K562 (cell line): ENCODE results near the gene DGAT2L6. TPM values are rescaled to one million over a fixed set of nuclear protein-coding genes. Genes with fewer than 3 reads are reported as not detected.
A peak's percentile ranks its signal among the peaks of the same experiment; 100 is the strongest.

Source experiments
- ARNT ChIP-seq, 2 experiments: fragments of 450-650 bp; IDR thresholded peaks; 2 replicates each; pipeline ENCODE4 v1.6.1; 2016; ENCODE audit warnings: mild to moderate bottlenecking in 1 of 2
- BRD4 ChIP-seq: fragments of 200-600 bp; sonication (generic); IDR thresholded peaks from 2 replicates; pipeline ENCODE4 v1.6.1; 2017; ENCODE audit warnings: inconsistent platforms
- CBX2 ChIP-seq: fragments of 200-600 bp; sonication (generic); IDR thresholded peaks from one replicate; pipeline ENCODE4 v1.6.1; 2012; ENCODE audit warnings: mild to moderate bottlenecking, low read length, inconsistent platforms; ENCODE audit not compliant: insufficient read depth, poor library complexity, severe bottlenecking
- CHD2 ChIP-seq: IDR thresholded peaks from 2 replicates; pipeline ENCODE4 v1.6.1; 2011; ENCODE audit warnings: low read depth, low read length
- ELF2 ChIP-seq: fragments of 250-450 bp; sonication (Bioruptor Pico); IDR thresholded peaks from 2 replicates; pipeline ENCODE4 v1.5.0; 2021; ENCODE audit warnings: mild to moderate bottlenecking
- ERF ChIP-seq: fragments of 450-650 bp; formaldehyde crosslinking; IDR thresholded peaks from 2 replicates; pipeline ENCODE4 v1.4.0; 2020; ENCODE audit warnings: mild to moderate bottlenecking, mixed read lengths
- EWSR1 ChIP-seq: fragments of 450-650 bp; IDR thresholded peaks from 2 replicates; pipeline ENCODE4 v1.6.1; 2018; ENCODE audit warnings: borderline replicate concordance, mild to moderate bottlenecking, low read depth, moderate library complexity; ENCODE audit not compliant: partially characterized antibody
- HNRNPUL1 ChIP-seq: fragments of 200-400 bp; formaldehyde crosslinking; IDR thresholded peaks from 2 replicates; pipeline ENCODE4 v1.6.1; 2017; ENCODE audit warnings: low read length
- JUN ChIP-seq, 2 experiments: sonication (generic) in 1 of 2; formaldehyde crosslinking in 1 of 2; IDR thresholded peaks; 2 replicates each; pipeline versions ENCODE4 v1.6.1 to v1.8.0; 2012 to 2022; ENCODE audit warnings: borderline replicate concordance in 2 of 2, mild to moderate bottlenecking in 2 of 2, improper control_type of control experiment in 1 of 2, low read depth in 1 of 2, low read length in 1 of 2, missing genetic modification reagents in 1 of 2
- KLF6 ChIP-seq: fragments of 250-450 bp; sonication (Bioruptor Pico); IDR thresholded peaks from 2 replicates; pipeline ENCODE4 v1.4.0; 2020; ENCODE audit warnings: mild to moderate bottlenecking, moderate library complexity, borderline replicate concordance
- POLR2H ChIP-seq: IDR thresholded peaks from 2 replicates; pipeline ENCODE4 v1.6.1; 2016; ENCODE audit warnings: missing genetic modification characterization, low read depth, mild to moderate bottlenecking, control low read depth, missing compliant biosample characterization, moderate library complexity
- RHOXF2B ChIP-seq: fragments of 250-450 bp; sonication (Bioruptor Pico); conservative IDR thresholded peaks from 2 replicates; pipeline ENCODE4 v1.5.1; 2021
- SOX6 ChIP-seq: fragments of 450-650 bp; IDR thresholded peaks from 2 replicates; pipeline ENCODE4 v1.6.1; 2014; ENCODE audit warnings: mild to moderate bottlenecking
- SREBF2 ChIP-seq: sonication (generic); formaldehyde crosslinking; IDR thresholded peaks from 2 replicates; pipeline ENCODE4 v1.4.0; 2020; ENCODE audit warnings: mild to moderate bottlenecking, missing genetic modification reagents
- THRAP3 ChIP-seq: fragments of 450-650 bp; IDR thresholded peaks from 2 replicates; pipeline ENCODE4 v1.6.1; 2016; ENCODE audit warnings: mild to moderate bottlenecking, inconsistent platforms, borderline replicate concordance
- ZBTB7A ChIP-seq: IDR thresholded peaks from 2 replicates; pipeline ENCODE4 v1.6.1; 2011; ENCODE audit warnings: low read depth, mild to moderate bottlenecking, low read length, moderate library complexity, borderline replicate concordance; ENCODE audit not compliant: control insufficient read depth
- ZFP36 ChIP-seq: fragments of 150-350 bp; IDR thresholded peaks from 2 replicates; pipeline ENCODE4 v1.6.1; 2018; ENCODE audit warnings: low read length, low read depth; ENCODE audit not compliant: partially characterized antibody
- ZNF165 ChIP-seq: fragments of 250-450 bp; sonication (Bioruptor Pico); IDR thresholded peaks from 2 replicates; pipeline ENCODE4 v1.4.0; 2020; ENCODE audit warnings: borderline replicate concordance
- ZNF3 ChIP-seq: fragments of 250-450 bp; sonication (Bioruptor Pico); IDR thresholded peaks from 2 replicates; pipeline ENCODE4 v1.5.0; 2021; ENCODE audit warnings: mild to moderate bottlenecking, moderate library complexity
- ZNF507 ChIP-seq: conservative IDR thresholded peaks from 2 replicates; pipeline ENCODE4 v1.6.1; 2017; ENCODE audit warnings: missing genetic modification characterization, missing compliant biosample characterization
- ZNF586 ChIP-seq: fragments of 450-650 bp; formaldehyde crosslinking; conservative IDR thresholded peaks from 2 replicates; pipeline ENCODE4 v1.4.0; 2020; ENCODE audit warnings: mild to moderate bottlenecking, moderate library complexity
- ZNF695 ChIP-seq: fragments of 450-650 bp; formaldehyde crosslinking; IDR thresholded peaks from 2 replicates; pipeline ENCODE4 v1.4.0; 2020; ENCODE audit warnings: mild to moderate bottlenecking, moderate library complexity
- polyA plus RNA-seq, 8 experiments: library from polyadenylated mRNA; depleted of rRNA in 4 of 8; stranded (reverse) in 5 of 8; unstranded in 3 of 8; fragments of >200 nt; fragmentation: Nextera tagmentation in 2 of 8; fragmentation: Illumina TruSeq in 1 of 8; extraction: Ambion mirVana in 2 of 8; extraction: Trizol in 1 of 8; gene quantifications; 2 replicates each; pipeline versions ENCODE4 v1.2.1 to v1.2.3, GENCODE V29; 2011 to 2014; ENCODE audit warnings: inconsistent platforms in 1 of 8, missing spikeins in 1 of 8
- total RNA-seq, 7 experiments: library from RNA; depleted of rRNA in 6 of 7; stranded (reverse); fragments of >200 nt in 6 of 7; fragmentation: Illumina TruSeq in 2 of 7; extraction: Trizol in 2 of 7; gene quantifications; 2 replicates each; pipeline versions ENCODE4 v1.2.1 to v1.2.3, GENCODE V29; 2011 to 2021; ENCODE audit warnings: low replicate concordance in 1 of 7
- TF ChIP-seq, protein P1 (sequence below): conservative IDR thresholded peaks from 2 replicates; pipeline ENCODE4 v1.6.1; 2011; ENCODE audit warnings: low read depth, mild to moderate bottlenecking, low read length; ENCODE audit not compliant: control insufficient read depth
- TF ChIP-seq, protein P2 (sequence below): fragments of 450-650 bp; formaldehyde crosslinking; IDR thresholded peaks from 2 replicates; pipeline ENCODE4 v1.4.0; 2020; ENCODE audit warnings: mild to moderate bottlenecking, moderate library complexity
- TF ChIP-seq, protein P3 (sequence below): fragments of 450-650 bp; conservative IDR thresholded peaks from 2 replicates; pipeline ENCODE4 v1.6.1; 2016; ENCODE audit warnings: missing genetic modification characterization, low read depth, mild to moderate bottlenecking, missing compliant biosample characterization, moderate library complexity

DGAT2L6 gene
- total and polyA plus RNA-seq, 9 of the 15 experiments (the other 6 are each of a cell fraction or from before 2014, with no cell fraction given) = not detected

DNA sequence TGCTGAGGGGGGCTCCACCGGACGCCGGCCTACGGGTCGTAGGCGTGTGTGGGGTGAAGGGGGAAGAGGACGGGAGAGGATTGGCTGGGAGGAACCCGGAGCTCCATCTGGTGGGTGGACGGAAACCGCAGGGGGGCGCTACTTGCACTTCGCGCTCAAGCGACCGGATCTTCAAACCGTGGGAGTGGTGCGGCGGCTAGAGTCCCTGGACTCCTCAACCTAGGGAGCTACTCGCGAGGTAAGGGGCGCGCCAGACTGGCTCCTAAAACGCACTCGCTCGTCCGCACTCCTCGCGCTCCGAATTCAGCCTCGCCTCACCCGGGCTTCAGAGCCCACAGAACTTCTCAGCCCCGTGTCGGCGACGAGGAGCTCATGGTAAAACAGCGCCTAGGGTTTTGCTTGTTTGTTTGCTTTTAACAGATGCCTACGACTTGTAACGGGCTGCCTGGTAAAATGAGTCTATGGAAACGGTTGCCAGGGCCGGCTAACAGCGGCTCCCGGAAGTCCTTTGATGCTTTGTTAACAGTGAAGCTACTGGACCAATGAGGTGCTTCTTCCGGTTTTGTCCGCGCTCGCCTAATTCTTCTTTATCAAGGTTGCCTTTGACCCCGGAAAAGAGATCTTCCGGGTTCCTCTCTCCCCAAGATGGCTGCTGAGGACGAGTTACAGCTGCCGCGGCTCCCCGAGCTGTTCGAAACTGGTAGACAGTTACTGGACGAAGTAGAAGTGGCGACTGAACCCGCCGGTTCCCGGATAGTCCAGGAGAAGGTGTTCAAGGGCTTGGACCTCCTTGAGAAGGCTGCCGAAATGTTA is 43.8 kb upstream of the DGAT2L6 start, which contains the start of gene IGBP1 (continued):
- TF ChIP-seq ARNT (IDR thresholded peaks at IDR 0.05) (0 out of 4 replicates have a peak, but pooled peaks of 1 of the 2 experiments have one; percentile 27), HNRNPUL1 (no peak), POLR2H (peak; percentile 61), THRAP3 (no peak), KLF6 (no peak), ZNF3 (no peak), ZNF165 (0 out of 2 replicates have a peak, but pooled peaks have one; percentile 29), ERF (CRISPR knock-in tag) (no peak), CHD2 (no peak), JUN (IDR thresholded peaks at IDR 0.05; ENCODE audit: borderline replicate concordance, low read depth, low read length) (no peak), JUN (CRISPR knock-in tag; IDR thresholded peaks at IDR 0.05; ENCODE audit: borderline replicate concordance) (no peak), RHOXF2B (CRISPR knock-in tag) (no peak), ZNF586 (CRISPR knock-in tag) (no peak), ZBTB7A (no peak), ZNF695 (CRISPR knock-in tag) (no peak), ZNF507 (tag) (no peak), CBX2 (no peak), ELF2 (0 out of 2 replicates have a peak, but pooled peaks have one; percentile 61), SOX6 (0 out of 2 replicates have a peak, but pooled peaks have one; percentile 16), EWSR1 (no peak), BRD4 (no peak; the same call in 1 of the 2 replicates), SREBF2 (no peak), ZFP36 (no peak)
- TF ChIP-seq, protein P1, sequence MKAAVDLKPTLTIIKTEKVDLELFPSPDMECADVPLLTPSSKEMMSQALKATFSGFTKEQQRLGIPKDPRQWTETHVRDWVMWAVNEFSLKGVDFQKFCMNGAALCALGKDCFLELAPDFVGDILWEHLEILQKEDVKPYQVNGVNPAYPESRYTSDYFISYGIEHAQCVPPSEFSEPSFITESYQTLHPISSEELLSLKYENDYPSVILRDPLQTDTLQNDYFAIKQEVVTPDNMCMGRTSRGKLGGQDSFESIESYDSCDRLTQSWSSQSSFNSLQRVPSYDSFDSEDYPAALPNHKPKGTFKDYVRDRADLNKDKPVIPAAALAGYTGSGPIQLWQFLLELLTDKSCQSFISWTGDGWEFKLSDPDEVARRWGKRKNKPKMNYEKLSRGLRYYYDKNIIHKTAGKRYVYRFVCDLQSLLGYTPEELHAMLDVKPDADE = 0 out of 2 replicates have a peak, but pooled peaks have one; percentile 58
- TF ChIP-seq, protein P2, sequence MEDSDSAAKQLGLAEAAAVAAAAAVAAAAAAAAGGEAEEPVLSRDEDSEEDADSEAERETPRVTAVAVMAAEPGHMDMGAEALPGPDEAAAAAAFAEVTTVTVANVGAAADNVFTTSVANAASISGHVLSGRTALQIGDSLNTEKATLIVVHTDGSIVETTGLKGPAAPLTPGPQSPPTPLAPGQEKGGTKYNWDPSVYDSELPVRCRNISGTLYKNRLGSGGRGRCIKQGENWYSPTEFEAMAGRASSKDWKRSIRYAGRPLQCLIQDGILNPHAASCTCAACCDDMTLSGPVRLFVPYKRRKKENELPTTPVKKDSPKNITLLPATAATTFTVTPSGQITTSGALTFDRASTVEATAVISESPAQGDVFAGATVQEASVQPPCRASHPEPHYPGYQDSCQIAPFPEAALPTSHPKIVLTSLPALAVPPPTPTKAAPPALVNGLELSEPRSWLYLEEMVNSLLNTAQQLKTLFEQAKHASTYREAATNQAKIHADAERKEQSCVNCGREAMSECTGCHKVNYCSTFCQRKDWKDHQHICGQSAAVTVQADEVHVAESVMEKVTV (CRISPR knock-in tag) = no peak
- TF ChIP-seq, protein P3, sequence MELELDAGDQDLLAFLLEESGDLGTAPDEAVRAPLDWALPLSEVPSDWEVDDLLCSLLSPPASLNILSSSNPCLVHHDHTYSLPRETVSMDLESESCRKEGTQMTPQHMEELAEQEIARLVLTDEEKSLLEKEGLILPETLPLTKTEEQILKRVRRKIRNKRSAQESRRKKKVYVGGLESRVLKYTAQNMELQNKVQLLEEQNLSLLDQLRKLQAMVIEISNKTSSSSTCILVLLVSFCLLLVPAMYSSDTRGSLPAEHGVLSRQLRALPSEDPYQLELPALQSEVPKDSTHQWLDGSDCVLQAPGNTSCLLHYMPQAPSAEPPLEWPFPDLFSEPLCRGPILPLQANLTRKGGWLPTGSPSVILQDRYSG (tag) = no peak
